ENCODE results near the gene EHD1.

The EHD1 gene

GRCh38 chr11:64865286-64866172 is 12.9 kb downstream of the EHD1 start:
- Histone ChIP-seq H3K9me3 (ENCODE audit: severe bottlenecking) (no peaks in the 10 kb centered on the region), H3K27ac (ENCODE audit: poor library complexity, severe bottlenecking) (peak overlapping the region; percentile 99), H3K4me1 (ENCODE audit: insufficient read depth, poor library complexity, severe bottlenecking) (peaks cover 63% of the 10 kb centered on the region), H3K27me3 (ENCODE audit: insufficient read depth, poor library complexity, severe bottlenecking) (no peaks in the 10 kb centered on the region), H3K4me3 (ENCODE audit: severe bottlenecking) (no peak overlapping the region), H3K36me3 (ENCODE audit: low read depth) (peaks cover 31% of the 10 kb centered on the region)
- TF ChIP-seq CTCF (IDR thresholded peaks at IDR 0.05; ENCODE audit: poor library complexity, severe bottlenecking), result no peak
- ATAC-seq (ENCODE audit: low read depth), result no peak
- DNase-seq (ENCODE audit: low spot score), result no peak

GRCh38 chr11:64864473-64865285 is 13.7 kb downstream of the EHD1 start:
- DNase-seq (ENCODE audit: low spot score) (peak; percentile 70), ATAC-seq (ENCODE audit: low read depth) (peak; percentile 54)
- H3K9me3 ChIP-seq (ENCODE audit: severe bottlenecking), result no peaks in the 10 kb centered on the region
- no peaks in the 10 kb centered on the region for H3K27me3 ChIP-seq (ENCODE audit: insufficient read depth, poor library complexity, severe bottlenecking)
- H3K4me3 ChIP-seq (ENCODE audit: severe bottlenecking), result no peak overlapping the region
- no peak for TF ChIP-seq CTCF (IDR thresholded peaks at IDR 0.05; ENCODE audit: poor library complexity, severe bottlenecking)
- H3K4me1 ChIP-seq (ENCODE audit: insufficient read depth, poor library complexity, severe bottlenecking), result peaks cover 54% of the 10 kb centered on the region
- H3K36me3 ChIP-seq (ENCODE audit: low read depth), result peaks cover 29% of the 10 kb centered on the region
- H3K27ac ChIP-seq (ENCODE audit: poor library complexity, severe bottlenecking), result peak overlapping the region; percentile 99

- H3K27me3 ChIP-seq (ENCODE audit: insufficient read depth, poor library complexity, severe bottlenecking), result no peaks in the 10 kb centered on the region
- H3K9me3 ChIP-seq (ENCODE audit: severe bottlenecking), result no peaks in the 10 kb centered on the region
- no peak for DNase-seq (ENCODE audit: low spot score)
- H3K4me1 ChIP-seq (ENCODE audit: insufficient read depth, poor library complexity, severe bottlenecking), result peaks cover 48% of the 10 kb centered on the region
- TF ChIP-seq CTCF (IDR thresholded peaks at IDR 0.05; ENCODE audit: poor library complexity, severe bottlenecking), result no peak
- peak; percentile 3; the same call in 2 of the 3 replicates for ATAC-seq (ENCODE audit: low read depth)
- H3K4me3 ChIP-seq (ENCODE audit: severe bottlenecking), result no peak overlapping the region
- peaks cover 32% of the 10 kb centered on the region for H3K36me3 ChIP-seq (ENCODE audit: low read depth)
- peak overlapping the region; percentile 99 for H3K27ac ChIP-seq (ENCODE audit: poor library complexity, severe bottlenecking)
These were observed 14.3 kb downstream of the EHD1 start for GRCh38 chr11:64864135-64864472.

- H3K4me1 ChIP-seq (ENCODE audit: insufficient read depth, poor library complexity, severe bottlenecking), result peaks cover 43% of the 10 kb centered on the region
- H3K9me3 ChIP-seq (ENCODE audit: severe bottlenecking), result no peaks in the 10 kb centered on the region
- H3K27me3 ChIP-seq (ENCODE audit: insufficient read depth, poor library complexity, severe bottlenecking), result no peaks in the 10 kb centered on the region
- DNase-seq (ENCODE audit: low spot score) (no peak), ATAC-seq (ENCODE audit: low read depth) (no peak)
- TF ChIP-seq CTCF (IDR thresholded peaks at IDR 0.05; ENCODE audit: poor library complexity, severe bottlenecking), result no peak
- H3K4me3 ChIP-seq (ENCODE audit: severe bottlenecking), result no peak overlapping the region
- peak overlapping the region; percentile 99 for H3K27ac ChIP-seq (ENCODE audit: poor library complexity, severe bottlenecking)
- peaks cover 37% of the 10 kb centered on the region for H3K36me3 ChIP-seq (ENCODE audit: low read depth)
These were observed 14.9 kb downstream of the EHD1 start for GRCh38 chr11:64863391-64864060.
